ENCODE results near the gene ASIC3.

The ASIC3 gene

GRCh38 chr7:151057506-151057988, 9.2 kb downstream of the ASIC3 start, which contains the start of gene CDK5:
Gene CDK5 (minus strand): TSS chr7:151057897. CDS start chr7:151057848, 49 bp downstream.
- peak within 1 kb of the TSS; percentile 73 for H3K27ac ChIP-seq (ENCODE audit: low read depth, low read length)

DNA sequence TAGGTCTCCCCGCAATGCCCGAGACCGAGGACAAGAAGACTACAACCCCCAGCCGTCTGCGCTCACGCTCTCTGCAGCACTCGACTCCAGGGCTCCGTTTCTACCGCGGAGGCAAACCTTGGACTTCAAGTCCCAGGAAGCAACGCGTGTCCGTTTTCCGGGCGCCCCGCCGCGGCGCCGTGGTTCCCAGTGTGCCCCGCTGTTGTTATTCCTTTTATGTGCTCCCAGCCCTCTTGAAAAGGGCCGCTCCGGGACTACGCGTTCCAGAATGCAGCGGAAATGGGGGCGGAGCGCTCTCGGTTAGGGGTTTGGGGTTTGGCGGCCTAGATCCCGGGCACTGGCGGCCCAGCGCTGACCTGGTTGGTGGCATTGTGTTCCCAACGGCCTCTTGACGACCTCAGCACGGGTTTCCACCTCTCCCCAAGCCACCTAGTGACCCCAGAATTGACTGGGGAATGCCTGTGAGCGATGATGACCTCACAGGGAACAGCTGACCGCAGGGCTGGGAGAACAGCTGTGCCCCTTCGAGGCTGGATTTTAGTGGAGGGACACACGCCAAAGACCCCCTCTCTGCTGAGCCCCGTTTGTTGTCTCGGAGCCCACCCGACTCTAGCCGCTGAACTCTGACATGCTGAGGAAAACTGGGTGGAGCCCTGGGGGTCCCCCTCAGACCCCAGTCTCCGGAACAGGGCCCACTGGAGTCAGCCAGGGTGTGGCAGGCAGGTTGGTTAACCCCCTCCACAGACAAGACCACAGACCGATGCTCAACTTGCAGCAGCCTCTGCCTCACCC, 9.9 kb downstream of the ASIC3 start:
- H4K5ac ChIP-seq (ENCODE audit: low read length): no peak overlapping the region
- H3K56ac ChIP-seq (ENCODE audit: low read length): peak overlapping the region; percentile 87
- WGBS (ENCODE audit: extremely low coverage, insufficient coverage, low lambda C conversion rate): no CpG with 5 or more reads among the region's 46 CpGs
- peaks cover 18% of the 10 kb centered on the region for H3K4me1 ChIP-seq (ENCODE audit: control insufficient read depth, low read depth, low read length)
- H3K27me3 ChIP-seq (ENCODE audit: insufficient read depth, low read length, poor library complexity): no peaks in the 10 kb centered on the region
- no peaks in the 10 kb centered on the region for H3K79me2 ChIP-seq (ENCODE audit: control insufficient read depth, insufficient read depth, low read length)
- DNase-seq: peak; percentile 100
- H3K79me1 ChIP-seq (ENCODE audit: low read length): peaks cover 6% of the 10 kb centered on the region
- H3K4me3 ChIP-seq (ENCODE audit: low read length): no peak overlapping the region
- no peak overlapping the region for H2BK5ac ChIP-seq (ENCODE audit: low read length)
- no peaks in the 10 kb centered on the region for H3K36me3 ChIP-seq (ENCODE audit: control insufficient read depth, insufficient read depth, low read length)
- H3K4me2 ChIP-seq (ENCODE audit: low read length): peak overlapping the region; percentile 98
- H2BK120ac ChIP-seq (ENCODE audit: low read depth, low read length): no peak overlapping the region
- H2AK5ac ChIP-seq (ENCODE audit: low read length): peak overlapping the region; percentile 29
- no peak overlapping the region for H2BK15ac ChIP-seq (replicated peaks; ENCODE audit: low read depth)
- peak overlapping the region; percentile 75 for H3K9ac ChIP-seq (ENCODE audit: low read length)
- no peak overlapping the region for H3K23ac ChIP-seq (ENCODE audit: low read length)
- peak overlapping the region; percentile 52 for H3K18ac ChIP-seq (ENCODE audit: low read length)
- H3K4ac ChIP-seq (ENCODE audit: low read depth, low read length): no peak overlapping the region
- peak overlapping the region; percentile 73 for H3K27ac ChIP-seq (ENCODE audit: low read depth, low read length)
- no peak overlapping the region for H4K8ac ChIP-seq (ENCODE audit: low read depth, low read length)

More at GRCh38 chr7:151057506-151057988, 9.2 kb downstream of the ASIC3 start, which contains the start of gene CDK5:
- Histone ChIP-seq H2BK5ac (ENCODE audit: low read length) (no peak within 1 kb of the TSS), H3K4me3 (ENCODE audit: low read length) (peak within 1 kb of the TSS; percentile 56), H3K9ac (ENCODE audit: low read length) (peak within 1 kb of the TSS; percentile 84), H2BK120ac (ENCODE audit: low read depth, low read length) (no peak within 1 kb of the TSS), H2AK5ac (ENCODE audit: low read length) (peak within 1 kb of the TSS; percentile 29), H3K79me1 (ENCODE audit: low read length) (peaks cover 6% of the 10 kb centered on the region), H3K4me2 (ENCODE audit: low read length) (peak within 1 kb of the TSS; percentile 98), H3K27me3 (ENCODE audit: insufficient read depth, low read length, poor library complexity) (no peaks in the 10 kb centered on the region), H3K36me3 (ENCODE audit: control insufficient read depth, insufficient read depth, low read length) (no peaks in the 10 kb centered on the region), H3K56ac (ENCODE audit: low read length) (peak within 1 kb of the TSS; percentile 90), H4K8ac (ENCODE audit: low read depth, low read length) (no peak within 1 kb of the TSS), H4K5ac (ENCODE audit: low read length) (no peak within 1 kb of the TSS), H3K18ac (ENCODE audit: low read length) (peak within 1 kb of the TSS; percentile 52), H3K79me2 (ENCODE audit: control insufficient read depth, insufficient read depth, low read length) (no peaks in the 10 kb centered on the region), H2BK15ac (replicated peaks; ENCODE audit: low read depth) (no peak within 1 kb of the TSS), H3K23ac (ENCODE audit: low read length) (no peak within 1 kb of the TSS), H3K4me1 (ENCODE audit: control insufficient read depth, low read depth, low read length) (peaks cover 18% of the 10 kb centered on the region), H3K4ac (ENCODE audit: low read depth, low read length) (no peak within 1 kb of the TSS)
- no CpG with 5 or more reads among the region's 30 CpGs for WGBS (ENCODE audit: extremely low coverage, insufficient coverage, low lambda C conversion rate)
- no peak for DNase-seq

- Histone ChIP-seq H4K5ac (ENCODE audit: low read length) (peak overlapping the region; percentile 85), H3K27me3 (ENCODE audit: insufficient read depth, low read length, poor library complexity) (no peaks in the 10 kb centered on the region), H3K4me3 (ENCODE audit: low read length) (peak overlapping the region; percentile 62), H3K79me2 (ENCODE audit: control insufficient read depth, insufficient read depth, low read length) (no peaks in the 10 kb centered on the region), H4K8ac (ENCODE audit: low read depth, low read length) (no peak overlapping the region), H2BK5ac (ENCODE audit: low read length) (peak overlapping the region; percentile 76), H3K4ac (ENCODE audit: low read depth, low read length) (no peak overlapping the region), H3K9ac (ENCODE audit: low read length) (peak overlapping the region; percentile 75), H3K23ac (ENCODE audit: low read length) (peak overlapping the region; percentile 75), H2BK15ac (replicated peaks; ENCODE audit: low read depth) (no peak overlapping the region), H3K56ac (ENCODE audit: low read length) (peak overlapping the region; percentile 87), H2BK120ac (ENCODE audit: low read depth, low read length) (no peak overlapping the region), H3K4me1 (ENCODE audit: control insufficient read depth, low read depth, low read length) (peaks cover 21% of the 10 kb centered on the region), H2AK5ac (ENCODE audit: low read length) (peak overlapping the region; percentile 29), H3K79me1 (ENCODE audit: low read length) (peaks cover 6% of the 10 kb centered on the region), H3K27ac (ENCODE audit: low read depth, low read length) (peak overlapping the region; percentile 73), H3K36me3 (ENCODE audit: control insufficient read depth, insufficient read depth, low read length) (no peaks in the 10 kb centered on the region), H3K18ac (ENCODE audit: low read length) (peak overlapping the region; percentile 52), H3K4me2 (ENCODE audit: low read length) (peak overlapping the region; percentile 98)
- WGBS (ENCODE audit: extremely low coverage, insufficient coverage, low lambda C conversion rate): no CpG with 5 or more reads among the region's 18 CpGs
- DNase-seq: peak; percentile 58
Measured at GRCh38 chr7:151058781-151059366, 10.5 kb downstream of the ASIC3 start.

GRCh38 chr7:151059367-151060112, 11.2 kb downstream of the ASIC3 start, which contains the start of gene SLC4A2:
Gene SLC4A2 (plus strand): TSS chr7:151059589. CDS start chr7:151061988, 2,399 bp downstream.
- Histone ChIP-seq H3K27ac (ENCODE audit: low read depth, low read length) (peak within 1 kb of the TSS; percentile 73), H3K4me3 (ENCODE audit: low read length) (peak within 1 kb of the TSS; percentile 71), H3K18ac (ENCODE audit: low read length) (peak within 1 kb of the TSS; percentile 61)

GRCh38 chr7:151060113-151060415, 11.7 kb downstream of the ASIC3 start:
- Histone ChIP-seq H3K27ac (ENCODE audit: low read depth, low read length) (no peak overlapping the region), H2BK5ac (ENCODE audit: low read length) (no peak overlapping the region), H3K27me3 (ENCODE audit: insufficient read depth, low read length, poor library complexity) (no peaks in the 10 kb centered on the region), H4K8ac (ENCODE audit: low read depth, low read length) (no peak overlapping the region), H3K79me2 (ENCODE audit: control insufficient read depth, insufficient read depth, low read length) (no peaks in the 10 kb centered on the region), H3K4ac (ENCODE audit: low read depth, low read length) (peak overlapping the region; percentile 64), H3K79me1 (ENCODE audit: low read length) (peaks cover 6% of the 10 kb centered on the region), H3K36me3 (ENCODE audit: control insufficient read depth, insufficient read depth, low read length) (peaks cover 2% of the 10 kb centered on the region), H3K23ac (ENCODE audit: low read length) (peak overlapping the region; percentile 75), H3K4me3 (ENCODE audit: low read length) (peak overlapping the region; percentile 71), H2BK120ac (ENCODE audit: low read depth, low read length) (peak overlapping the region; percentile 30), H3K18ac (ENCODE audit: low read length) (peak overlapping the region; percentile 61), H3K56ac (ENCODE audit: low read length) (peak overlapping the region; percentile 95), H3K4me2 (ENCODE audit: low read length) (peak overlapping the region; percentile 93), H3K9ac (ENCODE audit: low read length) (peak overlapping the region; percentile 86), H3K4me1 (ENCODE audit: control insufficient read depth, low read depth, low read length) (peaks cover 21% of the 10 kb centered on the region), H2BK15ac (replicated peaks; ENCODE audit: low read depth) (no peak overlapping the region), H4K5ac (ENCODE audit: low read length) (no peak overlapping the region), H2AK5ac (ENCODE audit: low read length) (peak overlapping the region; percentile 46)
- no CpG with 5 or more reads among the region's 17 CpGs for WGBS (ENCODE audit: extremely low coverage, insufficient coverage, low lambda C conversion rate)
- peak; percentile 71 for DNase-seq

More at GRCh38 chr7:151059367-151060112, 11.2 kb downstream of the ASIC3 start, which contains the start of gene SLC4A2:
- WGBS (ENCODE audit: extremely low coverage, insufficient coverage, low lambda C conversion rate): no CpG with 5 or more reads among the region's 75 CpGs
- Histone ChIP-seq H4K8ac (ENCODE audit: low read depth, low read length) (no peak within 1 kb of the TSS), H3K4me1 (ENCODE audit: control insufficient read depth, low read depth, low read length) (peaks cover 21% of the 10 kb centered on the region), H3K79me2 (ENCODE audit: control insufficient read depth, insufficient read depth, low read length) (no peaks in the 10 kb centered on the region), H2BK15ac (replicated peaks; ENCODE audit: low read depth) (no peak within 1 kb of the TSS), H2BK5ac (ENCODE audit: low read length) (peak within 1 kb of the TSS; percentile 76), H3K23ac (ENCODE audit: low read length) (peak within 1 kb of the TSS; percentile 75), H2BK120ac (ENCODE audit: low read depth, low read length) (peak within 1 kb of the TSS; percentile 30), H3K4ac (ENCODE audit: low read depth, low read length) (peak within 1 kb of the TSS; percentile 64), H3K4me2 (ENCODE audit: low read length) (peak within 1 kb of the TSS; percentile 98), H3K79me1 (ENCODE audit: low read length) (peaks cover 6% of the 10 kb centered on the region), H3K27me3 (ENCODE audit: insufficient read depth, low read length, poor library complexity) (no peaks in the 10 kb centered on the region), H3K36me3 (ENCODE audit: control insufficient read depth, insufficient read depth, low read length) (no peaks in the 10 kb centered on the region), H2AK5ac (ENCODE audit: low read length) (peak within 1 kb of the TSS; percentile 46), H3K56ac (ENCODE audit: low read length) (peak within 1 kb of the TSS; percentile 95), H3K9ac (ENCODE audit: low read length) (peak within 1 kb of the TSS; percentile 86), H4K5ac (ENCODE audit: low read length) (peak within 1 kb of the TSS; percentile 85)
- peak; percentile 84 for DNase-seq

Measured in mesendoderm (in vitro differentiated cells).